Activated CD4-positive, alpha-beta T cell treated with anti-CD3 and anti-CD28 coated beads, Interleukin-2, amount 50 U/mL, for 4 hours (primary cell): ENCODE results near the gene SRGAP2B.
"Not testable (repeated sequence)": the region's sequence is repeated elsewhere in the genome, so short reads cannot be mapped to it uniquely, and the experiment has no call there.

Experiments
- DNase-seq, 2 experiments: peaks; one replicate each; pipeline ENCODE4 v3.0.0-alpha.2; 2020

SRGAP2B gene

GRCh38 chr1:145041519-145041918 is 53.6 kb downstream of the SRGAP2B start:
- DNase-seq = not testable (repeated sequence)

GRCh38 chr1:145036019-145036418 is 59.1 kb downstream of the SRGAP2B start:
- DNase-seq = not testable (repeated sequence)

- not testable (repeated sequence) for DNase-seq
These were observed 61.6 kb downstream of the SRGAP2B start for GRCh38 chr1:145033523-145033922.

- DNase-seq = not testable (repeated sequence)
These were observed 67.9 kb downstream of the SRGAP2B start for GRCh38 chr1:145027251-145027650.

- DNase-seq = not testable (repeated sequence)
These were observed 69.8 kb downstream of the SRGAP2B start for GRCh38 chr1:145025286-145025685.

- DNase-seq = not testable (repeated sequence)
These were observed 72.9 kb downstream of the SRGAP2B start for GRCh38 chr1:145022259-145022658.

- DNase-seq = not testable (repeated sequence)
These were observed 73.4 kb downstream of the SRGAP2B start for GRCh38 chr1:145021749-145022148.

- not testable (repeated sequence) for DNase-seq
These were observed 75.4 kb downstream of the SRGAP2B start for GRCh38 chr1:145019709-145020108.

- DNase-seq = not testable (repeated sequence)
These were observed 77.4 kb downstream of the SRGAP2B start for GRCh38 chr1:145017725-145018124.

- not testable (repeated sequence) for DNase-seq
These were observed 78.7 kb downstream of the SRGAP2B start for GRCh38 chr1:145016492-145016862.

- not testable (repeated sequence) for DNase-seq
These were observed 79.2 kb downstream of the SRGAP2B start for GRCh38 chr1:145015744-145016491.

GRCh38 chr1:145013353-145013752 is 81.8 kb downstream of the SRGAP2B start:
- DNase-seq = not testable (repeated sequence)

GRCh38 chr1:145011811-145012210 is 83.3 kb downstream of the SRGAP2B start:
- not testable (repeated sequence) for DNase-seq

- DNase-seq = not testable (repeated sequence)
These were observed 84.5 kb downstream of the SRGAP2B start for GRCh38 chr1:145010580-145010979.

- DNase-seq = not testable (repeated sequence)
These were observed 85.2 kb downstream of the SRGAP2B start for GRCh38 chr1:145009928-145010327.

- not testable (repeated sequence) for DNase-seq
These were observed 86.7 kb downstream of the SRGAP2B start for GRCh38 chr1:145008388-145008787.

- not testable (repeated sequence) for DNase-seq
These were observed 90.0 kb downstream of the SRGAP2B start for GRCh38 chr1:145005142-145005541.

GRCh38 chr1:145001381-145001780 is 93.7 kb downstream of the SRGAP2B start:
- not testable (repeated sequence) for DNase-seq

GRCh38 chr1:145000743-145001326 is 94.3 kb downstream of the SRGAP2B start:
- DNase-seq = not testable (repeated sequence)

GRCh38 chr1:145000074-145000742 is 94.9 kb downstream of the SRGAP2B start:
- not testable (repeated sequence) for DNase-seq

GRCh38 chr1:144998981-144999273 is 96.2 kb downstream of the SRGAP2B start:
- DNase-seq = not testable (repeated sequence)

GRCh38 chr1:144998134-144998980 is 96.8 kb downstream of the SRGAP2B start:
- DNase-seq = not testable (repeated sequence)
